HG03571 (cell line): ENCODE results near the gene INHBC.
A peak's percentile ranks its signal among the peaks of the same experiment; 100 is the strongest.

Source experiments
- ATAC-seq: cut with Tn5 transposase; IDR thresholded peaks from one replicate; pipeline ENCODE4 v1.9.1; 2021; ENCODE audit not compliant: unreplicated experiment

INHBC gene

GRCh38 chr12:57452937-57453509, 18.4 kb downstream of the INHBC start:
- ATAC-seq: no peak

DNA sequence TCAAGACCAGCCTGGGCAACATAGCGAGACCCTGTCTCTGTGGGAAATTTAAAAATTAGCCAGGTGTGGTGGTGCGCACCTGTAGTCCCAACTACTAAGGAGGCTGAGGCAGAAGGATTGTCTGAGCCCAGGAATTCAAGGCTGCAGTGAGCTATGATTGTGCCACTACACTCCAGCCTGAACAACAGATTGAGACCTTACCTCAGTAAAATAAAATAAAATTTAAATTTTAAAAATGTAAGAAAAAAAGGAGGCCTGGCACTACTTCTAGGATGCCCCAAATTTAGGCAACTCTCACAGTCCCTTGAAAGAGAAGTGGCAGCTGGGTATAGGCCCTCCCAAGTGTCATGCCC, 19.6 kb downstream of the INHBC start:
- ATAC-seq: no peak

DNA sequence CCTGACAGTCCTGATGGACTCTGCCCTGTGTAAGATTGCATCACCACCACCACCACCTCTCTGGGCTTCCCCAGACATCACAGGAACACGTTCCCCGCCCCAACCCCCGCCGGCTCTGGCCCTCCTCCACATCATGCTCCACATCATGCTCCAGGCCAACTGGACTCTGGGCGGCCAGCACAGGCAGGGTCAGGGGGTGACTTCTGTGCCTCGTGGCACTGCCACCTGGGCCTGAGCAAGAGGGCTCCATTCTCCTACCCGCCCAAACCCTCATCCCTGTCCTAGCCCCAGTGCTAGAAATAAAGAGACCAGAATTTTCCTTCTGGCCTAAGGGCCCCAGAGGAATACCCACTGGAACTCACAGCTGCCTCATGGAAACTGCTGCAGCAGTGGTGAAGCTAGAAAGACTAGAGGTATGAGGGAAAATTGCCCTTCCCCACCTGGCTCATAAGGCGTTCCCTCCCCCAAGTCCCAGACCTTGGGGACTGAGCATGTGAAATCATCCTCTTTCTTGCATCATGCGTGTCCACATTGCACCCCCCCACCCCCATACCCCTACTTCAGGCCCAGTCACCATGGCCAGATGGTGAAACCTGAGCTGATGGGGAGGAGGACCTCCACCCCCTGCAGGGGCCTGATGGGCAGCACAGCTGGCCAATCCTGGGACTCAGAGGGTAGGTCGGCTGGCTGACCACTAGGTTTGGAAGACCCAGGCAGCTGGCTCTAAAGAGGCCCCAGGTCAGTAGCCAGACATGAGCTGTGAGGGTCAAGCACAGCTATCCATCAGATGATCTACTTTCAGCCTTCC, 20.2 kb downstream of the INHBC start, which contains the start of gene INHBE:
Gene INHBE, plus strand, starts transcription at position 742 of the 808 bp plus-strand sequence. CDS start 230 bp downstream, outside the sequence.
- ATAC-seq: no peak

DNA sequence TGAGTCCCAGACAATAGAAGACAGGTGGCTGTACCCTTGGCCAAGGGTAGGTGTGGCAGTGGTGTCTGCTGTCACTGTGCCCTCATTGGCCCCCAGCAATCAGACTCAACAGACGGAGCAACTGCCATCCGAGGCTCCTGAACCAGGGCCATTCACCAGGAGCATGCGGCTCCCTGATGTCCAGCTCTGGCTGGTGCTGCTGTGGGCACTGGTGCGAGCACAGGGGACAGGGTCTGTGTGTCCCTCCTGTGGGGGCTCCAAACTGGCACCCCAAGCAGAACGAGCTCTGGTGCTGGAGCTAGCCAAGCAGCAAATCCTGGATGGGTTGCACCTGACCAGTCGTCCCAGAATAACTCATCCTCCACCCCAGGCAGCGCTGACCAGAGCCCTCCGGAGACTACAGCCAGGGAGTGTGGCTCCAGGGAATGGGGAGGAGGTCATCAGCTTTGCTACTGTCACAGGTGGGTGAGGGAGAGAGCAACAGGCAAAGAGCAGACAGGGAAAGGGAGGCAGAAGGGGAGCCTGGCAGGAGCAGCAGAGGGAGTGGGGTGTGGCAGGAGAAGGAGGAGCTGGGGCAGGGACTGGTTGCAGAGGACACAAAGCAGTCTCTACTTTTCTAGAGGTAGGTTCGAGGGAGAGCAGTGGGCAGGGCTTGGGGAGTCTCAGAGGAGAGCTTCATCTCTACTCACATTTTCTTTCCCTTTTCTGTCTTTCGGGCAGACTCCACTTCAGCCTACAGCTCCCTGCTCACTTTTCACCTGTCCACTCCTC, 21.0 kb downstream of the INHBC start:
- ATAC-seq: no peak

DNA sequence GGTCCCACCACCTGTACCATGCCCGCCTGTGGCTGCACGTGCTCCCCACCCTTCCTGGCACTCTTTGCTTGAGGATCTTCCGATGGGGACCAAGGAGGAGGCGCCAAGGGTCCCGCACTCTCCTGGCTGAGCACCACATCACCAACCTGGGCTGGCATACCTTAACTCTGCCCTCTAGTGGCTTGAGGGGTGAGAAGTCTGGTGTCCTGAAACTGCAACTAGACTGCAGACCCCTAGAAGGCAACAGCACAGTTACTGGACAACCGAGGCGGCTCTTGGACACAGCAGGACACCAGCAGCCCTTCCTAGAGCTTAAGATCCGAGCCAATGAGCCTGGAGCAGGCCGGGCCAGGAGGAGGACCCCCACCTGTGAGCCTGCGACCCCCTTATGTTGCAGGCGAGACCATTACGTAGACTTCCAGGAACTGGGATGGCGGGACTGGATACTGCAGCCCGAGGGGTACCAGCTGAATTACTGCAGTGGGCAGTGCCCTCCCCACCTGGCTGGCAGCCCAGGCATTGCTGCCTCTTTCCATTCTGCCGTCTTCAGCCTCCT, 21.6 kb downstream of the INHBC start:
- no peak for ATAC-seq

- ATAC-seq: no peak
Measured at GRCh38 chr12:57456737-57457490, 22.3 kb downstream of the INHBC start.

DNA sequence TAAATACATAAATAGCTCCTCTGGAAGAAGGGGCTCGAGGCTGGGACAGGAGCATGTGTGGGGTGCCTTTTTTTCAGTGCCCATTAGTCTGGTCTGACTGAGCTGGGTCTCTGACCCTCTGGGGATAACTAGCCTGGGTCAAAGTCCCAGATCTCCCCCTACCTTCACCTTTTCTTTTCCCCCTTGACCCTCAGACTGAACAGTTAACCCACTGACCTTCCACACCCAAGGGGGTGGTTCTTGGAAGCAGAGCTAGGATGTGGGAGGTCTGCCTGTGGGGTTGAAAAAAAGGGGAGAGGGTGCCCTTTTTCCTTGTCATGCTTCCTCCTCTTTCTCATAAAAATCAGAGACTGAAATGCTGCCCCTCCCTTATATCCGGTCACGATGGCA, 24.1 kb downstream of the INHBC start:
- ATAC-seq: no peak

- ATAC-seq: peak; percentile 53
Measured at GRCh38 chr12:57459055-57459749, 24.6 kb downstream of the INHBC start.

DNA sequence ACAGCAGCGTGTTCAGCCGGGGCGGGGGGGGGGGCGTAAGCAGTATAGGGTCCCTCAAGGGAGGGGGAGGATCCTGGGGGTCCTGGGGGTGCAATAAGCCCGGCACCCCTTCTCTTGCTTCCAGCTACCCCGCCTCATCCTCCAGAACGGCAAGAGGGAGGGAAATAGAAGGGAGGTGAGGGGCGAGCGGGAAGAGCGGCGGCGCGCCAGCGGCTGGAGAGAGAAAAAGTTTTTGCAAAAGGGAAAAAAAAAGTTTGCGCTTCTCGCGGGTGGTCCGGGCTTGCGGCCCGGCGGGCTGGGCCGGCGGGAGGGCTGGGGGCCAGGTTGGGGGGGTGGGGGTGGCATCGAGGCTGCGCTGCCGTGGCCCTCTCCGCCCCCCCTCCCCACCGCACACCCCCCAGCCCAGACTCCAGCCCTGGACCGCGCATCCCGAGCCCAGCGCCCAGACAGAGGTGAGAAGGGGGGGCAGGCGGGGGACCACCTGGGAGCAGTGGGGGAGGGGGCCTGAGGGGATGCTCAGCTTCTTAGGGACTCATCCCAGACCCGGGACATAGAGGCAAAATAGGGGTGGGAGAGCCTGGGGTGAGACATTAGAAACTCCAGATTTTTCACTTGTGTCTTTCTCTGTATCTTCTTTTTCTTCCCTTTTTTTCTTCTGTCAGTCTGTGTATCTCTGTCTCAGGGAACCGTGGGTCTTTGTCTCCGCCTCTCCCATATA, 25.3 kb downstream of the INHBC start, which contains the start of gene GLI1:
Gene GLI1, plus strand, starts transcription at position 36 of the 718 bp plus-strand sequence. CDS start 3,907 bp downstream, outside the sequence.
- ATAC-seq: no peak

- no peak for ATAC-seq
Measured at GRCh38 chr12:57460468-57460784, 25.8 kb downstream of the INHBC start.

- ATAC-seq: no peak
Measured at GRCh38 chr12:57460841-57461275, 26.3 kb downstream of the INHBC start.

GRCh38 chr12:57461276-57461916, 26.8 kb downstream of the INHBC start:
- ATAC-seq: no peak

DNA sequence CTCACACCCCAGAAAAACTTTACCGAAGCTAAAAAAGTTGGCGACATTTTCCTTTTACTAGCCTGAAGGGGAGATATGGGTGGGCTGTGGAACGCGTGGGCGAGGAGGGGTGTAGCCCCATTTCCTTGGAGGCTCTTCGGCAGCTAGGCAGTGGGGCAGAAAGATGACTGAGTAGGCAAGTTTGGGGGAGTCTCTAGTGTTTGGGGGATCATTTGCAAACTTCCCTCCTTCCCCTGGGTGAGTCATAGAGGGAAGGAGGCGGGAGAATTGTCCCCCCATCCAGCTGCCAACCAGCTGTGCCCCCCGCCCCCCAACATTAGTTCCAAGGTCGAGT, 27.3 kb downstream of the INHBC start:
- ATAC-seq: no peak

DNA sequence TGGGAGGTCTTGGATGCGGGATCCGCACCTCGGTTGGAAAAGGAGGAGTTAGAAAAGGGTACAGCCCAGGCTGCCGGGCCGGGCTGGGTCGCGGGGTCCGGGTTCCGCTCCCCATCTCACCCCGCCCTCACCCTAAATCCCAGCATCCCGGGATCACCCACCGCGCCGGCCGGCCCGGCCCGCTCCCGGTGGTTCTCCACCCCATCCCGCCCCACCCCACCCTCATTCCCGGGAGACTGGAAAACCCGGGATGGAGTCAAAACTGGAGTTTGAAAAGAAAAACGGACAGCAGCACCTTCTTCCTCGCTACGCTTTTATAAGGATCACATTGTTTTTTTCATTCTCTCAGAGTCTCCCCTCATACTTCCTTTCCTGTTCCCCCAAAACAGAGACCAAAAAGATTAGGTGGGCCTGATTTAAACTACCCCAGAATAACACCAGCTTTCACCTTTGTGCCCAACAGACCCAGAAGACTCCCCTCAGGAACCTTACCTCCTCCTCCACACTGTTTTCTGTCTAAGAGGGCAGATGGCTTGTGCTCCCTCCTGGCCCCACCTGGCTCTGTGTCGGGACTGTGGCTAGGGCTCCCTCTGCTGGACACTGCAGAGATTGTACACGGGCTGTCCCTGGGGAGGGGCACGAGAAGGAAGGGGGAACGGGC, 27.8 kb downstream of the INHBC start:
- ATAC-seq: peak; percentile 54

DNA sequence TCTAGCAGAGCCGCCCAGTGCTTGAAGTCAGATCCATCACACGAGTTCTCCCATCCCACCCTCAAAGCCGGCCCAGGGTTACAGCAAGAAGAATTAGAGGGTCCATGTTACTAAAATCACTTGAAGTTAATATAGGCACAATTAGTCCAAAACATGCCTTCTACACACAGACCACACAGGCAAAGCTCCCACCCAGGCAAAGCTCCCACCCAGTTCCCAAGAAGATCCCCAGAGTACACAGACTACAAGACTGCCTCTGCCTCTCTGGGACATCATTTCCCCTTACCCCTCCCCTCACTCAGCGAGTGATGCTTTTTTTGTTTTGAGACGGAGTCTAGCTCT, 28.3 kb downstream of the INHBC start:
- no peak for ATAC-seq

GRCh38 chr12:57464569-57464968, 30.0 kb downstream of the INHBC start:
- ATAC-seq: no peak

DNA sequence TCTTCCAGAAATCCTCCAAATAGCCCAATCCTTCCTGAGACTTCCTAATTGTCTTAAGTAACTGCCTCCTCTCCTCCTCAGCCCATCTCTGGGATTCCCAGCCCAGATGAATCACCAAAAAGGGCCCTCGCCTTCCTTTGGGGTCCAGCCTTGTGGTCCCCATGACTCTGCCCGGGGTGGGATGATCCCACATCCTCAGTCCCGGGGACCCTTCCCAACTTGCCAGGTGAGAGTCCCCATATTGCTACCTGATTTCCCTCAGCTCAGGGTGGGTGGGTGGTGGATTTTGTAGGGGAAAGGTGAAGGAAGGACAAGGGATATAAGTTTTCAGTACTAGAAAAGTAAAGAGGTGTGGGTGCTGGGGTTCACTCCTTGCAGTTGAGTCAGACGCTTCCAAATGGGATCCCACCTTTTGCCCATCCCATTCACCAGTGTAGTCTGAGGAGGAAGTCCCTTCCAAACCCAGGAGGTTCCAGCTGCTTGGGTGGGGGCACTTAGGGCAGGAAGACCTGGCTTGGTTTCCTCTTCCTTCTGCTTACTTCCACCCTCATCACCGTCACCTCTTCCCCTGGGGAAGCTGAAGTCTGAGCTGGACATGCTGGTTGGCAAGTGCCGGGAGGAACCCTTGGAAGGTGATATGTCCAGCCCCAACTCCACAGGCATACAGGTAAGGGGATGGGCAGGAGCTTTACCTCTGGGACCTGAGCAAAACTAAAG, 30.6 kb downstream of the INHBC start:
- no peak for ATAC-seq
